ENCODE measurements around the gene CORO2B. TPM values are rescaled to one million over a fixed set of nuclear protein-coding genes. Genes with fewer than 3 reads are reported as not detected.

Gene CORO2B
- total RNA-seq, 1 experiment from 2014 or later, result 3.8 TPM

DNA sequence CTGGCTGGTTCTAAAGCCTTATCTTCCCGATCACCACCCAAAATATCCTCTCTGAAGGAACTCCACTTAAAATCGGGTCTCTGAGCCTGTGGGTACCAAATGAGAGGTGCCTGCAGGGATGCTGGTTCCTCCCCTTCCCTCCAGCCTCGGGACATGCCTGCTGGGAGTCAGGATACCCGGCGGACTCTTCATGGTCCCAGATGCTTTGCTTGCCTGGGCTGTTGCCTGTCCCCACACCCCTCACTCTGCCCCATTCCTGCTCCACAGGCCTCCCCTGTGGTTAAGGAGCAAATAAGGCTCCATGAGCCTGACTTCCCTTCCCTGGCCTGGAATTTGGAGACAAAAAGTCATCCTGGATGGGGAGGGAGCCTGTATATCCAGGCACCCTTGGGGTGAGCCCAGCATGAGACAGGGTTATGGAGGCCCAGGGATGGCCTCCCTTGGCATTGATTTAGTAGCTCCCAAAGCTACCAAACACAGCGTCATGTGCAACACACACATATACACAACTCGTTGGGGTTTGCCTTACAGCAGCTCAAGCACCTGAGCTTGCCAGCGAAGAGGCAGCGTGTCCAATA is 12.3 kb upstream of the CORO2B start:
- ChIA-PET CTCF (no interaction called here), POLR2A (ENCODE audit: low non-redundant PET) (no interaction called here)
- no TSS peak for BruUV-seq (replicated peaks)
- TF ChIP-seq, protein P1, sequence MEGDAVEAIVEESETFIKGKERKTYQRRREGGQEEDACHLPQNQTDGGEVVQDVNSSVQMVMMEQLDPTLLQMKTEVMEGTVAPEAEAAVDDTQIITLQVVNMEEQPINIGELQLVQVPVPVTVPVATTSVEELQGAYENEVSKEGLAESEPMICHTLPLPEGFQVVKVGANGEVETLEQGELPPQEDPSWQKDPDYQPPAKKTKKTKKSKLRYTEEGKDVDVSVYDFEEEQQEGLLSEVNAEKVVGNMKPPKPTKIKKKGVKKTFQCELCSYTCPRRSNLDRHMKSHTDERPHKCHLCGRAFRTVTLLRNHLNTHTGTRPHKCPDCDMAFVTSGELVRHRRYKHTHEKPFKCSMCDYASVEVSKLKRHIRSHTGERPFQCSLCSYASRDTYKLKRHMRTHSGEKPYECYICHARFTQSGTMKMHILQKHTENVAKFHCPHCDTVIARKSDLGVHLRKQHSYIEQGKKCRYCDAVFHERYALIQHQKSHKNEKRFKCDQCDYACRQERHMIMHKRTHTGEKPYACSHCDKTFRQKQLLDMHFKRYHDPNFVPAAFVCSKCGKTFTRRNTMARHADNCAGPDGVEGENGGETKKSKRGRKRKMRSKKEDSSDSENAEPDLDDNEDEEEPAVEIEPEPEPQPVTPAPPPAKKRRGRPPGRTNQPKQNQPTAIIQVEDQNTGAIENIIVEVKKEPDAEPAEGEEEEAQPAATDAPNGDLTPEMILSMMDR (conservative IDR thresholded peaks at IDR 0.05; ENCODE audit: low read depth, low read length), result no peak
- TF ChIP-seq EZH2 (IDR thresholded peaks at IDR 0.05; ENCODE audit: borderline replicate concordance, low read depth, low read length, poor library complexity, severe bottlenecking), result no peak
- H3K27me3 ChIP-seq (replicated peaks; ENCODE audit: insufficient read depth, low read depth, low read length, poor library complexity), result no peaks in the 10 kb centered on the region
- DNase-seq (ENCODE audit: low spot score), result no peak
- H3K9me3 ChIP-seq (ENCODE audit: low read depth, low read length, poor library complexity, severe bottlenecking), result no peaks in the 10 kb centered on the region
- intact Hi-C loops (cut with micrococcal nuclease; ENCODE audit: unreplicated experiment), result no loop called here
- no peak overlapping the region for H3K4me3 ChIP-seq (ENCODE audit: low read depth, low read length, poor library complexity, severe bottlenecking)
- no peak overlapping the region for H3K27ac ChIP-seq (ENCODE audit: low read depth, low read length, poor library complexity, severe bottlenecking)
- H3K36me3 ChIP-seq (ENCODE audit: insufficient read depth, low read length, poor library complexity, severe bottlenecking), result no peaks in the 10 kb centered on the region
- H3K4me1 ChIP-seq (ENCODE audit: insufficient read depth, low read length, poor library complexity, severe bottlenecking), result peaks cover 6% of the 10 kb centered on the region

DNA sequence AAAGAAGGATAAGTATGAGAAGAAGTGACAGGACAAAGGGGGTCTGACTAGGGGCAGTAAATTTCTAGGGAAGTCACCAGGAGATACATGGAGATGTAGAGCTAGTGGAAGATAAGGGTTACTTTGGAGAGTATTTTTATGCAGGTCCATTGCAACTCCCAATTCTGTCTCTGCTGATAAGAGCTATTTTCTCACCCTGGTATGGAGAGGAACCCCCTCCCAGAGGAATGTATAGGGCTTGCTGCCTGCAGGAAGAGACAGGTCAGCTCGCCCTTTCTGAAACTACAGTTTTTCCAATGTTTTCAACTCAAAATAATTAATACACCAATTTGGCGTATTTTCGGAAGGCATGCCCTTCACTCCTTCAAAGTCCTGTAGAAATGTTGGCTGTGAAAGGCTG is 11.4 kb upstream of the CORO2B start:
- no peak for TF ChIP-seq EZH2 (IDR thresholded peaks at IDR 0.05; ENCODE audit: borderline replicate concordance, low read depth, low read length, poor library complexity, severe bottlenecking)
- TF ChIP-seq, protein P1 (conservative IDR thresholded peaks at IDR 0.05; ENCODE audit: low read depth, low read length), result no peak
- DNase-seq (ENCODE audit: low spot score), result no peak
- no peak overlapping the region for H3K4me3 ChIP-seq (ENCODE audit: low read depth, low read length, poor library complexity, severe bottlenecking)
- ChIA-PET POLR2A (ENCODE audit: low non-redundant PET) (no interaction called here), CTCF (no interaction called here)
- H3K36me3 ChIP-seq (ENCODE audit: insufficient read depth, low read length, poor library complexity, severe bottlenecking), result no peaks in the 10 kb centered on the region
- peaks cover 6% of the 10 kb centered on the region for H3K4me1 ChIP-seq (ENCODE audit: insufficient read depth, low read length, poor library complexity, severe bottlenecking)
- BruUV-seq (replicated peaks), result no TSS peak
- H3K27me3 ChIP-seq (replicated peaks; ENCODE audit: insufficient read depth, low read depth, low read length, poor library complexity), result no peaks in the 10 kb centered on the region
- intact Hi-C loops (cut with micrococcal nuclease; ENCODE audit: unreplicated experiment), result no loop called here
- no peak overlapping the region for H3K27ac ChIP-seq (ENCODE audit: low read depth, low read length, poor library complexity, severe bottlenecking)
- no peaks in the 10 kb centered on the region for H3K9me3 ChIP-seq (ENCODE audit: low read depth, low read length, poor library complexity, severe bottlenecking)

DNA sequence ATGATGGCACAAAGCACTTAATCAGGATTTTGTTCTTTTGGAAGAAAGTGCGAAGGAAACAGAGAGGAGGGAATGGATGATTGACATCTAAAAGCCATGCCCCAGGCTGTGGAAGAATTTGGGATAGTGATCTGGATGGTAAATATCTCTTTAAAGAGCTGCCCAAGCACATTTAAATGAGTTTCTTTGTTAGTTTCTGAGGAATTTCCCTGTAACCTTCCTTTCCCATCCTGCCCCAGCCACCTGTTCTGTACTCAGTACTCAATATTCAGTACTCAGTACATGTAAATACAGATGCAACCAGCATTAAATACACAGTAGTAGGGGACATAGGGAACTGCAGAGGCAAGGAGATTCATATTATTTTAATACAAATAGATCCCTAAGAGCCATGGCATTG is 7.8 kb upstream of the CORO2B start:
- BruUV-seq (replicated peaks), result no TSS peak
- ChIA-PET POLR2A (ENCODE audit: low non-redundant PET) (no interaction called here), CTCF (interaction anchor here (1.1 kb wide), 1 partner anchor 103 kb away, joined by 3 read pairs; no protein-coding TSS in a partner anchor)
- no peak for DNase-seq (ENCODE audit: low spot score)
- intact Hi-C loops (cut with micrococcal nuclease; ENCODE audit: unreplicated experiment), result no loop called here
- H3K4me1 ChIP-seq (ENCODE audit: insufficient read depth, low read length, poor library complexity, severe bottlenecking), result no peaks in the 10 kb centered on the region
- H3K36me3 ChIP-seq (ENCODE audit: insufficient read depth, low read length, poor library complexity, severe bottlenecking), result no peaks in the 10 kb centered on the region
- H3K9me3 ChIP-seq (ENCODE audit: low read depth, low read length, poor library complexity, severe bottlenecking), result no peaks in the 10 kb centered on the region
- no peak overlapping the region for H3K27ac ChIP-seq (ENCODE audit: low read depth, low read length, poor library complexity, severe bottlenecking)
- H3K27me3 ChIP-seq (replicated peaks; ENCODE audit: insufficient read depth, low read depth, low read length, poor library complexity), result no peaks in the 10 kb centered on the region
- H3K4me3 ChIP-seq (ENCODE audit: low read depth, low read length, poor library complexity, severe bottlenecking), result no peak overlapping the region
- TF ChIP-seq EZH2 (IDR thresholded peaks at IDR 0.05; ENCODE audit: borderline replicate concordance, low read depth, low read length, poor library complexity, severe bottlenecking), result no peak
- TF ChIP-seq, protein P1 (conservative IDR thresholded peaks at IDR 0.05; ENCODE audit: low read depth, low read length), result no peak

Data from A673 (cell line).